ENCODE results near the gene FAM72B.
"Not testable (repeated sequence)": the region's sequence is repeated elsewhere in the genome, so short reads cannot be mapped to it uniquely, and the experiment has no call there.

Gene FAM72B

DNA sequence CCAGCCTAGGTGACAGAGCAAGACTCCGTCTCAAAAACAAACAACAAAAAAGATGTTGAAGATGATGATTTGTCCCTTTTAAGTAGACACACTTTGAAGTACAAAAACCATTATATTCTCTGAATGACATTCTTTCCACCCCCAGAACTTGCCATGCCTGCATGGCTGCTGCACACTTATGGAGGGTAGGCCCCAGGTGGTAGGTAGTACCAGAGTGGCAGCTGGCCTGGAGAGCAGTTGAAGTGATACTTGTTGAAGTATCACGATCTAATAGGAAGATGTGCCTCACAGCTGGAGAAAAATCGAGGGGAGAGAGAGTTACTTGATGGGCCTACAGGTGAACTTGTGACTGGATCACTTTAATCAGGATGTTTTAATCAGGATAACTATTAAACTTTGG lies 15.6 kb upstream of the FAM72B start:
- DNase-seq: not testable (repeated sequence)

- DNase-seq: not testable (repeated sequence)
Observed at GRCh38 chr1:121197095-121197882, 13.1 kb upstream of the FAM72B start.

GRCh38 chr1:121192512-121192911 lies 8.4 kb upstream of the FAM72B start:
- DNase-seq: not testable (repeated sequence)

DNA sequence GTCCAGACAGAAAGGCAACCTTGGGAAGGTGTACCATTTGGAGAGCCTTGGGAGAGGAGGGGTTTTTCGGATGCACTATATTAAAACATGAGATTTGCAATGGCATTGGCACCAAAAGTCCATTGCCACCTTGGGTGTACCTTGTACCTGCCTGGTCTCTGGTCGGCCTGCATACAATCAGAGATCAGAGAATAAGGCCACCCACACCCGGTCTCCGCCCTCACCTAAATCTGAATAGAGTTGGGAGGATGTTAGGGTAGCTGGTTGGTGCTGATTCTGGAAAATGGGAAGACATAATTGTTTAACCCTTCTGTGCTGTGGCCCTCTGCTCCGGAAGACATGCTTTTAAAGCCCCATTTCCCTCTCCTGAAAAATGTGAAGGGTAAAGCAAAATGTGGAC lies 3.8 kb upstream of the FAM72B start:
- not testable (repeated sequence) for DNase-seq

GRCh38 chr1:121186191-121186590 lies 2.1 kb upstream of the FAM72B start:
- DNase-seq: not testable (repeated sequence)

DNA sequence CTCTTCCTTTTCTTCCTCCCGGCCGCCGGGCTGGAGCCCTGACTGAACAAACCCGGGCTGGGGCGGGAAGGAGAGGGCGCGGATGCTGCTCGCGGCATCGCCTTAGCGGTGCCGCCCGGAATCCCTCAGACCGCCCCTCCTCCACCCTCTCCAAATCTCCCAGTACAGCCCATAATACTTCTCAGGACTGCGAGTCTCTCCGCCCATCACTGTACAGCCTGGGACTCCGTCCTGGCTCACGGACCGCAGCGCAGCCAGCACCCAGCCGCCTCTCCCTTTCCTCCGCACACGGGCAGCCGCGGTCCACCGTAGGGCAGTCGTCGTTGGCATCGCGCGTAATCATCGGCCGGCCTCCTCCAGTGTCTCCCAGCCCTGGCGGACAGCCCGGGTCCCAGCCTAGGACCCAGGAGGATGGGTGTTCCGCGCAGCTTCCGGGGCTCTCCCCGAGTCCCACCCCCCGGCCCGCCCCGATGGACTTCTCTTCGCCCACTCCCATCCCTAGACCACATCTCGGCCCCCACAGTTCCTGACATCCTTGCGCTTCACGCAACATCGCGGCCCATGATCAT lies 1.1 kb upstream of the FAM72B start:
- DNase-seq: not testable (repeated sequence)

GRCh38 chr1:121183867-121184266 lies 273 bp downstream of the FAM72B start:
- not testable (repeated sequence) for DNase-seq

DNA sequence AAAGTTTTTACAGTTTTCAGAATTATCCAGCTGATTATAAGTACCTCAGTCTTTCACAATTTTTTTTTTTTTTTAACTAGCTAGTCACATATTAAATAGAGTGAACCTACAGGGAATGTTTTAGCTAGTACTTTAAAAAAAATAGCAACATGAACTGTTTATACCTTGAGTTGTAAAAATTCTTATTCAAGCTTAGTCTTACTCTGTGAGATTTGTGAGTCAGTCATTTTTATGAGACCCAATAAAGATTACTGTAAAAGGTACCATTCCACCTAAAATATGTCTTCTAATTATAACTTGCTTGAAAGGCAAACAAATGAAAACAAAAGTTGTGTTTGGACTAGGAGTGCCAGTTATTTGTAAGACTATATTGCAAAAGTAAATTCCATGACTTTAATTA lies 5.9 kb downstream of the FAM72B start:
- DNase-seq: not testable (repeated sequence)

DNA sequence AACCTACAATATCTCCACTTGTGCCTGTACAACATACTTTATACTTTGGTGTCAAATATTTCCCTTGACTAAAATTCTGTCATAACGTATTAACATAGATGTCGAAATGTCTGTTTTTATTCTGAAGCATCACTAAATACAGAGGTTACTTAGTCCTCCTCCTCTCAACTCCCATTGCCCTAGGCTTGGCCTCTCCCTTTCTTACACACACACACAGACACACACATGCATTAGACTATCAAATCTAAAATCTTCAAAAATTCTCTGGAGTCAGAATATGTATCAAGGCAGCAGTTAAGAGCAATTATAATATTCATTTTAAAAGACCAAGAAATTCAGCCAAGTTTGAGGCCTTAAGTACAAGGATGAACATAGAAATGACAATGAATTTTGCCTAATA lies 7.5 kb downstream of the FAM72B start:
- not testable (repeated sequence) for DNase-seq

DNA sequence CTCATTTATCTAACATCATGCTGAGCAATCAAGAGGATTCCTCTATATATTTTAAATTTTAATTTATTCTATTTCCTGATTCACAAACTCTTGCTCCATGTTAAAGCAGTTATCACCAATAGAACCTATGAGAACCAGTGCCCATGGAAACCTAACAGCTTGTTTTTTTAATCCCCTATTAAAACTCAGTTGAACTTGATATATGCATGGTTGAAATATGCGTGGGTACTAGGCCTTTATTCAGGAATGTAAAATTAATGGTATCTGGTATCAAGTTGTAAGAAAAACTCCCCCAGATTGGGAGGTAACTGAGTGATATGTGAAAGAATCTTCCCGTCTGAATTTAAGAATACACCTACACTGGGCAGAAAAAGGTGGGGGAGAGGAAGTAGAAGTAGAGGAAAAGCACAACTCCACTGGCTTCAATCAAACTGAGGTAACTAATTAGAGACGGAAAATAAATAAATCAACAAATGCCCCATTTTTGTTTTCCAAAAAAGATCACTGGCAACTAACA lies 15.9 kb downstream of the FAM72B start:
- not testable (repeated sequence) for DNase-seq

- DNase-seq: not testable (repeated sequence)
Observed at GRCh38 chr1:121167225-121167738, 16.9 kb downstream of the FAM72B start.

DNA sequence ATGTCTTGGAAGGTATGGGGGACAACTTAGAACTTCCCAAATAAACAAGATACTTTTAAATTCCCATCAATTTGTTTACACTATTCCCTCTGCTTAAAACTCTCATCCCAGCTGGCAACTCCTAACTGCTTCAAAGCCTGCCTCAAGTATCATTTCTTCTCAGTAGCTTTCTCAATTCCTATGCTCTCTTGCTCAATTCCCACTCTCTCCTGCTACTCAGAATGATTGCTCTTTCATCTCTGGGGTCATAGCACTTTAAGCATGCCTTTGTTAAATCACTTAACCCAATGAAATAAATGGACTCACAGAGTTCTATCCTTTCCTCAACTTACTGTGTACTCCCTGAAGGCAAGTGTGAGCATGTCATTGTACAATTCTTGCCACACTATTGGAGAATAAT lies 18.8 kb downstream of the FAM72B start:
- not testable (repeated sequence) for DNase-seq

DNA sequence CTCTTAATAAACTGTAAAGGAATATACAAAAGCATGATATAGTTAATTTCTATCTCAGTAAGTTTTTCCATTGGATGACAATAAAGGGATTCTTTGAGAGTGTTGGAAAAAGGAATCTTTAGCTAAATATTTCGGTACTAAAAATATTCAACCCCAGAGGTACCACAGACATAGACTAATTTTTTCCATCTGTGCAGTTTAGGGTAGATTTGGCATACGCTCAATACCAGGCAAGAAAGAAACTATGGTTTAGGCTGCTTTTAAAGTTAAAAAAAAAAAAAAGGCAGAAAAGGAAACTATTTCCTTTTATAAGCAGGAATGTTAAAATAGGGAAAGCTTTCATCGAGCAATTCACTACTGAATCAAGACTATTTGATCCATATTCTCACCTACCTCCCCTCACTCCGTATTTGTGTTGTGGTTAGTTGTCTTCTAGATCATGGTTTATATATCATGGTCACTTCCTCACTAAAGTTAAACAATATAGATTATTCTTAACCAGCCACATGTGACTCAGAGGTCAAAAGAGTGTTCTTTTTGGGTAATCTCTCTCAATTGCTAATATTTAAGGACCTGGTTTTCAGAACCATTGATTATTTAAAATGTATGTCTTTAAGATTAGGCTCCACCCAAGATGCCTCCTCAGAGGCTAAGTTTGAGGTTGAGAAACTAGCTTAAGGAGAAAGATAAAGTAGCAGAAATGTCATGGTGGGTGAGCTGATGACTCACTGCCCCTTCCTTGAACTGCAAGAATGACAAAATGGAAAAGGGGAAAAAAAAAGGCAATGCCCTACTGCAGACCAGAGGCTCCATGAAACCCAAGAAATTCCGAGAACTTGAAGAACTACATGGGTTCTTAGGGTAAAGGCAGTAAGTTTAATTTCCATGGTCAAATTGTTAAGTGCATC lies 20.0 kb downstream of the FAM72B start:
- not testable (repeated sequence) for DNase-seq

DNA sequence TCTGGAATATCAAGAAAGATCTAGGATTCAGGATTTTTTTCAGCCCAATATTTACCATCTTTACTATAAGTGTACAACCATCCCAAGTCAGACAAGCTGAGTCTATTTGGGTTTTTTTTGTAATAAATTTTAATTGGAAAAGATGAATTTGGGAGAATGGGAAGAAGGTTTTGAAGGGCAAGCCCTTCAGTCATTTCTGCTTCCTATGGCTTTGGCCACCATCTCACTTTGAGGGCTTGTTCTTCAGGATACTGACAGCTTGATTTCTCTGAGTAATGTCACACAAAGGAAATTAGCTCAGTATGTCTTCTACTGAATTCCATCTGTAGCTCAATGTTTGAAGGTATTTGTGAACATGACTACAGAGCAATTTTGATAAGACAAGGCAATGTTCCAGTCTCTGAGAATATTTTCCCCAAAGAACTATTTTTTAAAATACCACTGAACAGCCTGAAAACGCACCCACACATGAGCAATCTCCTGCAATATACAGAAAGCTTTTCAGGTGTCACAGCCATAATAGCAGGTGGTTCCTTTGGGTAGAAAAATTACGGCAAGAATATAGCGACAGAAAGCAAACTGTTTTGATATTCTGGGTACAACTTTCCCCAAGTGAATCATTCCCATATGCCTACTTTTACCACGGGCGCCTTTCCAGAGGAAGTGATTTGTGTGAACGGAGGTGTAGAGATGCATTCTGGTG lies 22.8 kb downstream of the FAM72B start:
- DNase-seq: not testable (repeated sequence)

DNA sequence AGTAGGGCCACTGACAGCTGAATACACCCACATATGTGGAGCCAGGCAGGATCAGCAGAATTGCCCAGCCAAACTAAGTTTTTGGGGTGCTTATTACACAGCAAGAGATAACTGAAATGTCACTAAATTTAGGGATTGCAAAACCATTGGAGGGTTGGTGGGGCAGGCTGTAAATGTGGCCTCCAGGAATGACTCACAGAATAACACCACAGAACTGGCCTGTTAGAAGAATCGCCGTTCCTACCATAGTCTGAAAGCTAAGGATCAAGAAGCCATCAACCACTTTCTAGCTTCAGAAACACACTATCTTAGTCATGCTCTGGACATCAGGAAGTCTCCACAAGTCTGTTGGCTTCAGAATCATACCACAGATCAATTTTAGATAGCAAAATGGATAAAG lies 24.0 kb downstream of the FAM72B start:
- DNase-seq: not testable (repeated sequence)

DNA sequence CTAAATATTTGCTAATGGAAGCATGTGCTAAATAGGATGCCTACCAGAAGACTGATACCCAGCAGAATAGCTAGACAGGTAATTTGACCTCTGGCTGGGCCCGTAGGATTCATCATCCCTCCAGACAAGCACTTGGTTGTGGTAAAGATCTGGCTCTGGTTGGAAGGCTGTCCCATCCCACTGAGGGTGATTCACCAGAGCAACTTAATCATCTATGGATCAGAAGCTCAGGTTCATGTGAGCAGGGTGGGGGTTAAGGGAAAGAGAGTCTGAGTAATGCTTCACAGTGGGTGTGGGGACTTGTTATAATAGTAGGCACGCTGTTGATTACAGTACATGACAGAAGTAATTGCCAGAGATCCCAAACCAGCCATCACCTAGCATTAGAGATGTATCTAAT lies 26.5 kb downstream of the FAM72B start:
- DNase-seq: not testable (repeated sequence)

DNA sequence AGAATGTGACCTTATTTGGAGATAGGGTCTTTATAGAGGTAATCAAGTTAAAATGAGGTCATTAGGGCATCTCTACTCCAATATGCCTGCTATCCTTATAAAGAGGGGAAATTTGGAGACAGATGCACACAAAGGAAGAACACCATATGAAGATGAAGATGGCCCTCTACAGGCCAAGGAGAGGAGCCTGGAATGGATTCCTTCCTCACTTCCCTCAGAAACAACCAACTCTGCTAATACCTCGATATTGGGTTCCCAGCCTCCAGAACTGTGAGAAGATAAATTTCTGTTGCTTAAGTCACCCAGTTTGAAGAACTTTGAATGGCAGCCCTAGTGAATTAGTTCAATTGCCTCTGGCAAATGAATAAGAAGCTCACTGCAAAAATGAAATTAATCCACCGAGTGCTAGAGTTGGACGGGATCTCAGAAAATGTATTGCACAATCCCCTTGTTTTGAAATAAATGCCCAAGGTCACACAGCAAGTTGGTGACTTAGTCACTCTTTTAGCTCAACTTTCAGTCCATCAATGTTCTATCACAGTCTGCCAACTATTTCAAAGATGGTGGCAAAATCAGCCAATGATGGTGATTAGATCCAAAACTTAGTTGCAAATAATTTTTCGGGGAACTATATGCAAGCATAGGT lies 27.1 kb downstream of the FAM72B start:
- not testable (repeated sequence) for DNase-seq

DNA sequence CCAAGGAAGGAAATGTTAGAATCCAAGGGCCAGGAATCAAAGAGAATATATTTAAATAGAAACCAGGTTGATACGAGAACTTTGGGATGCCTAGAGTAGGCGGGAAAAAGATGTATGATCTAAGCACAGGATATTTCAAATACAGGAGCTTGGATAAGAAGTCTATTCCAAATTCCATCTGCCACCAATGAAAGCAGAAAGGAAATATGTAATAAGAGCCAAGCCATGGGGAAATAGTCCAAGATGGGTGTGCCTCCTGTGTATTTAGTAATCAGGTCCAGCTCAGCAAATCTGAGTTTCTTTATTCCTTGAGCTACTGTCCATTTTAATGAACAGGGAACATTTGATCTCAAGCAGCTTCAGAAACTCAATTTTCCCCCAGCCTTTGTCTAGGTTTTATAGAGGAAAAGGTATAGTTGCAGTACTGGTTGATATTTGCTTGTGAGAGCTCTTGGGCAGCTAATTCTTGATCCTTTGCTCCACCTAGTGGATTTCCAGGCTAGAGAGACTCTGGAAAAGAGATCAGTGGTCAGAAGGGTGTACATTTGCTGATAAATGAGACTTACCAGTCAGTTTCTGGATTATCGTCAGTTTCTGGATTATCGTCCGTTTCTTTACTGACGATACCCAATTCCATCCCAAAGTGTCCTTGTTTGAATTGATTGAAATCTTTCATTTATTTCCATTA lies 28.3 kb downstream of the FAM72B start:
- not testable (repeated sequence) for DNase-seq

- DNase-seq: not testable (repeated sequence)
Observed at GRCh38 chr1:121154811-121155210, 29.3 kb downstream of the FAM72B start.

GRCh38 chr1:121152788-121153187 lies 31.4 kb downstream of the FAM72B start:
- not testable (repeated sequence) for DNase-seq

DNA sequence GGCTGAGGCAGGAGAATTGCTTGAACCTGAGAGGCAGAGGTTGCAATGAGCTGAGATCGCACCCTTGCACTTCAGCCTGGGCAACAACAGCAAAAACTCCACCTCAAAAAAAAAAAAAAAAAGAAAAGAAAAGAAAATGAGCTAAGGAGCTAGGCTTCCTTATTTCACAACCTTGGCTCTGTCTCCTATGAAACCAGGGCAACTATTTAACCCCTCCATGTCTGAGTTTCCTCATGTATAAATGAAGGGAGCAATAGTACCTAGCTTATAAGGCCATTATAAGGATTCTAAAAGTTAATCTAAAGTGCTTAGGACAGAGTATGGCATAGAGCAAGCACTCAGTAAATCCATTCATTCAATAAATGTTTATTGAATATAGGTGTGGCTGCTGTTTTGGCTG lies 32.8 kb downstream of the FAM72B start:
- not testable (repeated sequence) for DNase-seq

Measured in NCI-H146 (cell line).